ELF-1 (cell line): ENCODE data around the gene GTF2IRD1.
"Not testable (repeated sequence)": the region's sequence is repeated elsewhere in the genome, so short reads cannot be mapped to it uniquely, and the experiment has no call there.

Source experiments
- DNase-seq: peaks from one replicate; pipeline ENCODE4 v3.0.0-alpha.2; 2016; ENCODE audit warnings: low read depth, low spot score

The GTF2IRD1 gene

DNA sequence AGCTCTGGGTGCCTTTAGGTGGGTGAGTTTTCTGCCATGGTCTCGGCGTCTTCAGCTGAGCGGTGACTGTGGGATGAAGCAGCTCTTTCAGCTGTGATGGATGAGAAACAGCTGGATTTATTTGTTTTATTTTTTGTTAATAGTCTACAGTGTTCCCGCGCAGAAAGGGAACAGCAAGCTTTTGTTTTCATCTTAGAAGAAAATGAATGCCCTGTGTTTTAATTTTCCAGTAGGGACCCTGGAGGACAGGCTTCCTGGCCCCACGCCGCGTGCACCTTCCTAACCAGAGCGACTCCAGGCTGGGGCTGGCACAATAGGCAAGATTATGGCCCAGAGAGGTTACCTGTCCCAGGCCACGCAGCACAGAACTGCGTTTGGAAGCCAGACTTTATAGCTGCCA is 57.6 kb downstream of the GTF2IRD1 start:
- DNase-seq, result no peak

DNA sequence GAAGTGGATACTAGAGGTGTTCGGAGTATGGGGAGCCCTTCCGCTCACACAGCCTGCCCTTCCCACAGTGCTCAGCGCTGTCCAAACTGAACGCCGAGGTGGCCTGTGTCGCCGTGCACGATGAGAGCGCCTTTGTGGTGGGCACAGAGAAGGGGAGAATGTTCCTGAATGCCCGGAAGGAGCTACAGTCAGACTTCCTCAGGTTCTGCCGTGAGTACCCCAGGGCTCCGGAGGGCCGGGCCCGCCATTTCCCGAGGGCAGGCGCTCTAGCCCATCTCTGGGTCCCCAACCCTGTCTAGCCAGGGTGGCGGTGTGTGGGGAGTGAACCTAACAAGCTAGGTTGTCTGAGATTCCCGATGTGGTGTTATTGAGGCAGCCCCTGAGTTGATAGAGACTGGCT is 59.1 kb downstream of the GTF2IRD1 start:
- DNase-seq, result no peak

DNA sequence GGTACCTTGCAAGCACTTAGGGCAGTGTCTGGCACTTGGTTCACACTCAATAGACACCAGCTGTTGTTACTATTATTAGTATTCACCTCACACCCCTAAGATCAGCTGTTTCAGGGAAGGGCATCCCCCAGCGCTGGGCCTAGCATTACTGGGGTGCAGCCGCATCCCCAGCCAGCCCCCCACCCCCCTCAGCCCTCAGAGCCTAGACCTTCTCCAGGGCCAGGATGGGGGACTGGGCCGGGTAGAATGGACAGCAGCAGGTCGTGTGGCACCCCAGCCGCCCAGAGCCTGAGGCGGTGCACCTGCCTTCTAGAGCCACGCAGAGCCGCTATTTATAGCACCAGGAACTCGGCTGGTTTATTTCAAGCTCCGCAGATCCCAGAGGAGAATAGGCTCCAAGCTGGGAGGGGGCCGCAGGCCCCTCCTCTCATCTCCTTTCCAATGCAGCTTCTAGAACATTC is 60.5 kb downstream of the GTF2IRD1 start:
- DNase-seq, result no peak

- DNase-seq, result no peak
Measured at GRCh38 chr7:74515276-74515675, 61.6 kb downstream of the GTF2IRD1 start.

DNA sequence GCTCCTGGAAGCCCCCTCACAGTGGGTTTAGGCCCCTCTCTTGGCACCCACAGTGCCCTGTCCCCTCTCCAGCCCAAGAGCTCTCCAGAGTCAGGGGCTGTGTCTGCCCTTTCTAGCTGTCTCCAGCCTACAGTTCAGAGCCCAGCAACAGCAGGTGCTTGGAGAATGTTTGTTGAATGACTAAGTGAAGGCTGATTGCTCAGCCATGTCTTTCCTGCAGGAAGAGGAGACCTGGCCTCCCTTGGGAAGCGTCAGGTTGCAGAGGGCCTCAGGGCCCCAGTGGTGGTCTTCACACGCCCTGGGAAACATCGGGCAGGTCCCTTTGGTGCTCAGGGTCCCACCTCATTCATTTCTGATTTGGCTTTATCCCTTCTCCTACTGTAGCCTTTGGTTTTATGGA is 62.5 kb downstream of the GTF2IRD1 start:
- no peak for DNase-seq

DNA sequence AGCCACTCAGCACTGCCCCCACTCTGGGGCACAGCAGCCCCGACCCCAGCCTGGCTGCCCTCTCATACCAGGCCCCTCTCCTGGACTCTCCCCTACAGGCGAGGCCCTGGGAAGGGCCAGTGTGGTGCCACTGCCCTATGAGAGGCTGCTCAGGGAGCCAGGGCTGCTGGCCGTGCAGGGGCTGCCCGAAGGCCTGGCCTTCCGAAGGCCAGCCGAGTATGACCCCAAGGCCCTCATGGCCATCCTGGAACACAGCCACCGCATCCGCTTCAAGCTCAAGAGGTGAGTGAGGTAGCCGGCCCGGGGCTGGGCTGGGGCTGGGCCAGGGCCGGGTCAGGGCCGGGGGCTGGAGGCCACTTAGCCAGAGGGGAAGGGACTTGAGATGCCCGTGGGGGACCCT is 64.3 kb downstream of the GTF2IRD1 start:
- DNase-seq, result no peak

DNA sequence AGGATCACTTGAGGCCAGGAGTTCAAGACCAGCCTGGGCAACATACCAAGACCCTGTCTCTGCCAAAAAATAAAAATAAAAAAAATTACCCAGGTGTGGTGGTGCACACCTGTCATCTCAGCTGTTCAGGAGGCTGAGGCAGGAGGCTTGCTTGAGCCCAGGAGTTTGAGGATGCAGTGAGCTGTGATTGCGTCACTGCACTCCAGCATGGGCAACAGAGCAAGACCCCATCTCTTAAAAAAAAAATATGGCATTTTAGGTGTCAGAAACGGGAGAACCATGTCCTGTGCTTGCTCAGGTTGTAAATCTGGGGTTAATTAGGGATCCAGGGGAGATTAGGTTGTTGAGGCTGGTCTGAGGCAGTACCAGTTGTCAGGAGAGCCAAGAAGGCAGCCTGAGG is 64.9 kb downstream of the GTF2IRD1 start:
- DNase-seq, result no peak

DNA sequence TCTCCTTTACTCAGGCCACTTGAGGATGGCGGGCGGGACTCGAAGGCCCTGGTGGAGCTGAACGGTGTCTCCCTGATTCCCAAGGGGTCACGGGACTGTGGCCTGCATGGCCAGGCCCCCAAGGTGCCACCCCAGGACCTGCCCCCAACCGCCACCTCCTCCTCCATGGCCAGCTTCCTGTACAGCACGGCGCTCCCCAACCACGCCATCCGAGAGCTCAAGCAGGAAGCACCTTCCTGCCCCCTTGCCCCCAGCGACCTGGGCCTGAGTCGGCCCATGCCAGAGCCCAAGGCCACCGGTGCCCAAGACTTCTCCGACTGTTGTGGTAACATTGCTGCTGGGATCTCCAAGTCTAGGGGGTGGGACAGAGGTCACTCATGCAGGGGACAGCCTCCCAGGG is 65.7 kb downstream of the GTF2IRD1 start:
- no peak for DNase-seq

DNA sequence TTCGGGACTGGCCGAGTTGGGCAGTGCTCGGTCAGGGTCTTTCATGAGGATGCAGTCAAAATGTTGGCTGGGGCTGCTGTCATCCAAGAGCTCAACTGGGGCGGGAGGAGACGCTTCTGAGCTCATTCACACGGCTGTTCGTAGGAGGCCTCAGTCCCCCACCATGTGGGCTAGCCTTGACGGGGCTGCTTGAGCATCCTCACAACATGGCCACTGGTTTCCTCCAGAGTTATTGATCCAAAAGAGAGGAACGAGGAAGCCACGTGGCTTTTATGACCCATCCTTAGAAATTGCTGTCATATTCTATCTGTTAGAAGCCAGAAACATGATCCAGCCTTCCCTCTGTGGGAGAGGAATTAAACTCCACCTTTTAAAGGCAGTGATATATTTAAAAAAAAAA is 68.1 kb downstream of the GTF2IRD1 start:
- DNase-seq, result no peak

GRCh38 chr7:74522281-74522905 is 68.7 kb downstream of the GTF2IRD1 start:
- no peak for DNase-seq

GRCh38 chr7:74523015-74523414 is 69.3 kb downstream of the GTF2IRD1 start:
- no peak for DNase-seq

- DNase-seq, result no peak
Measured at GRCh38 chr7:74525140-74525539, 71.4 kb downstream of the GTF2IRD1 start.

DNA sequence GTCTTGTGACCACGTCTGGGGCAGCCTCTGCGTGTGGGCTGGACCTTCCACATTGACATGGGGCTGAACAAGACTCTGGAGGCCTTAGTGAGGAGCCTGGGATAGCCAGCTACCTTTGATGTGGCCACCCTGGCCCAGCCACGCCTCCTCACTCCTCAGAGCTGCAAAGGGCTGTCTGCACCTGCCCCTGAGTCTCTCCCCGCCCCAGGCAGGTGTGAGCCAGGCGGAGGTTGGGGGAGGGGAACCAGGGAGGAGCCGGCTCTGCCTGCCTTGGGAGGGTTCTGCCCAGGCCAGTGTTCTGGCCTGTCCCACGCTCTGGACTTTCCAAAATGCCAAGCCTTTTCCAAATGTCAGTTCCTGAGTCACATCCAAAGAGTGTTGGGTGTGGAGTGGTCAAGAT is 72.2 kb downstream of the GTF2IRD1 start:
- peak; percentile 92 for DNase-seq

GRCh38 chr7:74526780-74527179 is 73.1 kb downstream of the GTF2IRD1 start:
- no peak for DNase-seq

DNA sequence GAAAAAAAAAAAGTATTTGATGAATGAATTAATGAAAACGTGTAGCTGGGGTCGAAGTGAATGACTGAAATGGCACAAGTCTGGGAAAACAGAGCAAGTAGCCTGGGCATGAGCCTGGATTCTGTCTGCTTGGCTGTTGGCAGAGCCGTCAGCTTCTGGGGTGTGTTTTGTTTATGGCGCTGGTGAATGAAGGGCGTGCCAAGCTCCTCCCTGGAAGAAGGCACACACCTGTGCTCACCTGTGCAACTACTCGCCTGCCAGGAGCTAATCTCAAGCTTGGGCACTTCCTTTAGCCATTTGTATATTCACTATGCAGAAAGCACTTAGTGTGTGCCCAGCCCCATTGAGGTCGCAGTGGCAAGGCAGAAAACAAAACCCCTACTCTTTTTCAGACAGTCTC is 74.1 kb downstream of the GTF2IRD1 start:
- DNase-seq, result no peak

DNA sequence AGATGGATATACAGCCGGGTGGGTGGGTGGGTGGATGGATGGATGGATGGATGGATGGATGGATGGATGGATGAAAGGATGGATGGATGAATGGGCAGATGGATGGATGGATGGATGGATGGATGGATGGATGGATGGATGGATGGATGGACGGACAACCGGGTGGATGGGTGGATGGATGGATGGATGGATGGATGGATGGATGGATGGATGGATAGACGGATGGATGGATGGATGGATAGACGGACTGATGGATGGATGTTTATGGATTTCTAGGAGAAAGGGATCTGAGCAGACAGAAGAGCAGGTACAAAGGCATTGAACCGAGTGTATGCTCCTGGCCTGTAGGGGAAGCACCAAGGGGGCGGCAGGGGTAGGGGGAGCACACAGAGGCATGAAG is 75.1 kb downstream of the GTF2IRD1 start:
- not testable (repeated sequence) for DNase-seq

- no peak for DNase-seq
Measured at GRCh38 chr7:74535951-74536356, 82.2 kb downstream of the GTF2IRD1 start.

GRCh38 chr7:74541937-74542336 is 88.2 kb downstream of the GTF2IRD1 start:
- not testable (repeated sequence) for DNase-seq

DNA sequence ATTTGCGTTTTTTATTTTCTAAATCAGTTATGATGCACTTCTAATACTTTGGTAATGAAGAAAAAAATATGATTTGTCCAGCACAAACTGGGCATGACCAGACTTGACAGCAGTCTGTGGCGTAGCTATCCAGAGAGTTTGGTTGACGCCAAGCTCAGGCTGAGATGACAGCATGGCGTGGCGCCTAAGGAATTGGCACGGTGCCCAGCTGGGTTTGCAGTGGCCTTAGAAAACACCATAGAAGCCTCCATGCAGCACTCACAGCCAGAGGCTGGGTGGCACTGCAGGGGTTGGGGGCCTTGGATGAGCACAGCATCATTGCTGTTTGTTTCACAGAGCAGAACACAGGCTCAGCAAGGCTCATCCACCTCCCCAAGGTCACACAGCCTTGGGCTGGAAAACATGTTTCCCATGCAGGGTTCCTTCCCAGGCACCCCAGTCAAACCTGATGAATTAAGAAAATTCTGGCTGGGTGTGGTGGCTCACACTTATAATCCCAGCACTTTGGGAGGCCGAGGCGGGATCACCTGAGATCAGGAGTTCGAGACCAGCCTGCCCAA is 88.9 kb downstream of the GTF2IRD1 start:
- DNase-seq, result no peak

GRCh38 chr7:74544706-74545469 is 91.2 kb downstream of the GTF2IRD1 start:
- peak; percentile 95 for DNase-seq

DNA sequence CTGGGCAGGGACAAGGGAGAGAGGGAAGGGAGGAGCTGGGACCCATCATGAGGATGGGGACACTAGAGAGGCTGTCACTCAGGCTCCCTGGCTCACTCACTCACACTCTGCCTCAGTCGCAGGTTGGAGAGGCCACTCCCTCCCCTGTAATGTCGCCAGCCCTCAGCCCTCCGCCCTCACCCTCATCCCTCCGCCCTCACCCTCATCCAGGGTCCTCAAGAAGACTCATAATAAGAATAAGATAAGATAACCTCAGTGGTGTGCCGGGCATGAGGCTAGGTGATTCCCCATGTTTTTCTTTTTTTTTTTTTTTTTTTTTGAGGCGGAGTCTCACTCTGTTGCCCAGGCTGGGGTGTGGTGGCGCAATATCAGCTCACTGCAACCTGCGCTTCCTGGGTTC is 92.2 kb downstream of the GTF2IRD1 start:
- no peak for DNase-seq

- not testable (repeated sequence) for DNase-seq
Measured at GRCh38 chr7:74553596-74554012, 99.9 kb downstream of the GTF2IRD1 start.

DNA sequence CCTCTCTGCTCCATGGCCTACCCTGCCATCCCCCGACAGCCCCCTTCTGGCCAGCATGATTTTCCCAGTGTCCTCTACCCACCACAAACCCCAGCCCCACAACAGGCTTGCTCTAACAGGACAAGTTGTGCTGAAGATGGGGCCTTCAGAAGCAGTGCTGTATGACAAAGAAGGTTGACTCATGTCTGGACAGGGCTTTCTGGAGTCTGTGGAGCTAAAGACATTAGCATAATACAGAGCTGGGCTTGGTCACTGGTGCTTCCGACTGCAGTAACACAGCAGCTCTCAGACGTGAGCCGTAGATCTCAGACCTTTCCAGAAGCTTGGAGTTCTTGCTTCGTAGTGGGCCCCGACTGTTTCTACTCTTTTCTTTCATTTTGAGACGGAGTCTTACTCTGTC is 100.5 kb downstream of the GTF2IRD1 start:
- no peak for DNase-seq
